GM18511 (cell line): ENCODE data around the gene LILRA5.
"Not testable (repeated sequence)": the region's sequence is repeated elsewhere in the genome, so short reads cannot be mapped to it uniquely, and the experiment has no call there.

Experiments
- ATAC-seq: cut with Tn5 transposase; IDR thresholded peaks from one replicate; pipeline ENCODE4 v1.9.1; 2021; ENCODE audit warnings: mild to moderate bottlenecking, moderate library complexity; ENCODE audit not compliant: unreplicated experiment

LILRA5 gene

GRCh38 chr19:54335164-54335563 is 22.2 kb upstream of the LILRA5 start:
- ATAC-seq: no peak

- no peak for ATAC-seq
Observed at GRCh38 chr19:54333586-54334298, 20.8 kb upstream of the LILRA5 start.

- ATAC-seq: no peak
Observed at GRCh38 chr19:54332149-54332548, 19.2 kb upstream of the LILRA5 start.

GRCh38 chr19:54331626-54332025 is 18.7 kb upstream of the LILRA5 start:
- no peak for ATAC-seq

GRCh38 chr19:54329476-54330165 is 16.7 kb upstream of the LILRA5 start:
- no peak for ATAC-seq

- ATAC-seq: not testable (repeated sequence)
Observed at GRCh38 chr19:54328781-54329180, 15.8 kb upstream of the LILRA5 start.

GRCh38 chr19:54325631-54326030 is 12.7 kb upstream of the LILRA5 start:
- ATAC-seq: no peak

GRCh38 chr19:54325194-54325621 is 12.2 kb upstream of the LILRA5 start:
- no peak for ATAC-seq

GRCh38 chr19:54324071-54324470 is 11.1 kb upstream of the LILRA5 start:
- ATAC-seq: no peak

- ATAC-seq: not testable (repeated sequence)
Observed at GRCh38 chr19:54322934-54323333, 10.0 kb upstream of the LILRA5 start.

- ATAC-seq: not testable (repeated sequence)
Observed at GRCh38 chr19:54322295-54322694, 9.3 kb upstream of the LILRA5 start.

GRCh38 chr19:54319892-54320670 is 7.1 kb upstream of the LILRA5 start:
- ATAC-seq: no peak

GRCh38 chr19:54319049-54319448 is 6.1 kb upstream of the LILRA5 start:
- ATAC-seq: no peak

GRCh38 chr19:54317965-54318240 is 4.9 kb upstream of the LILRA5 start:
- ATAC-seq: no peak

- ATAC-seq: no peak
Observed at GRCh38 chr19:54317108-54317964, 4.4 kb upstream of the LILRA5 start.

GRCh38 chr19:54316746-54317107 is 3.8 kb upstream of the LILRA5 start:
- no peak for ATAC-seq

GRCh38 chr19:54315956-54316355 is 3.0 kb upstream of the LILRA5 start:
- no peak for ATAC-seq

- no peak for ATAC-seq
Observed at GRCh38 chr19:54312011-54312410, 955 bp downstream of the LILRA5 start.

GRCh38 chr19:54311486-54311885 is 1.5 kb downstream of the LILRA5 start:
- no peak for ATAC-seq

- ATAC-seq: no peak
Observed at GRCh38 chr19:54310543-54310942, 2.4 kb downstream of the LILRA5 start.

- ATAC-seq: no peak
Observed at GRCh38 chr19:54309811-54310210, 3.2 kb downstream of the LILRA5 start.
